HFF-Myc (cell line): ENCODE measurements around the gene MRRF.

Experiments used
- DNase-seq: peaks from one replicate; pipeline ENCODE4 v3.0.0-alpha.2; 2011; ENCODE audit warnings: low read depth; ENCODE audit errors: extremely low read depth
- H3K4me3 ChIP-seq: replicated peaks from 2 replicates; pipeline ENCODE4 v1.5.1; 2011; ENCODE audit warnings: low read depth, mild to moderate bottlenecking, control low read depth, low read length
- TF ChIP-seq, protein P1 (sequence below): IDR thresholded peaks from 2 replicates; pipeline ENCODE4 v1.5.1; 2012; ENCODE audit warnings: mild to moderate bottlenecking, low read depth, low read length, control low read depth; ENCODE audit errors: missing control alignments

Gene MRRF

DNA sequence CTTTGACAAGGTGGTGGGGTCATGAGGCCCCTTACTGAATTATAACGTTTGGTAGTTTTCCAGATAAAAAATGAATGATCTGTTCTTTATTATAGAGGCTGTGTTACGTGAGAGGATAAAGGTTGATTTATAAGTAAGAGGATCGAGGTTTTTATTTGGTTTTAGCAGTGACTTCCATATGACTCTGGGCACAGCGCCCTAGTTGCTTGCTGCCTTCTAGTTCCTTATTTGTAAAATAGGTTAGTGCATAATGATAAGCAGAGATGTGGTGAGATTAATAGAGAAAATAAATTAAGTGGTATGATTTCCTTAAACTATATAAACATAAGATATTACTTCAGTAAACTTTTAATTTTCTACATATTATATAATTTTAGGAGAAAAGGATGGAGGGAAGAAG lies 29.8 kb downstream of the MRRF start:
- no peak for DNase-seq
- H3K4me3 ChIP-seq: no peak overlapping the region
- TF ChIP-seq, protein P1, sequence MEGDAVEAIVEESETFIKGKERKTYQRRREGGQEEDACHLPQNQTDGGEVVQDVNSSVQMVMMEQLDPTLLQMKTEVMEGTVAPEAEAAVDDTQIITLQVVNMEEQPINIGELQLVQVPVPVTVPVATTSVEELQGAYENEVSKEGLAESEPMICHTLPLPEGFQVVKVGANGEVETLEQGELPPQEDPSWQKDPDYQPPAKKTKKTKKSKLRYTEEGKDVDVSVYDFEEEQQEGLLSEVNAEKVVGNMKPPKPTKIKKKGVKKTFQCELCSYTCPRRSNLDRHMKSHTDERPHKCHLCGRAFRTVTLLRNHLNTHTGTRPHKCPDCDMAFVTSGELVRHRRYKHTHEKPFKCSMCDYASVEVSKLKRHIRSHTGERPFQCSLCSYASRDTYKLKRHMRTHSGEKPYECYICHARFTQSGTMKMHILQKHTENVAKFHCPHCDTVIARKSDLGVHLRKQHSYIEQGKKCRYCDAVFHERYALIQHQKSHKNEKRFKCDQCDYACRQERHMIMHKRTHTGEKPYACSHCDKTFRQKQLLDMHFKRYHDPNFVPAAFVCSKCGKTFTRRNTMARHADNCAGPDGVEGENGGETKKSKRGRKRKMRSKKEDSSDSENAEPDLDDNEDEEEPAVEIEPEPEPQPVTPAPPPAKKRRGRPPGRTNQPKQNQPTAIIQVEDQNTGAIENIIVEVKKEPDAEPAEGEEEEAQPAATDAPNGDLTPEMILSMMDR: no peak

GRCh38 chr9:122297512-122297911 lies 32.8 kb downstream of the MRRF start:
- H3K4me3 ChIP-seq: no peak overlapping the region
- TF ChIP-seq, protein P1: no peak
- no peak for DNase-seq

- TF ChIP-seq, protein P1: no peak
- no peak overlapping the region for H3K4me3 ChIP-seq
- no peak for DNase-seq
Observed at GRCh38 chr9:122302237-122303093, 37.8 kb downstream of the MRRF start.

- TF ChIP-seq, protein P1: no peak
- H3K4me3 ChIP-seq: no peak overlapping the region
- no peak for DNase-seq
Observed at GRCh38 chr9:122307061-122307460, 42.4 kb downstream of the MRRF start.

DNA sequence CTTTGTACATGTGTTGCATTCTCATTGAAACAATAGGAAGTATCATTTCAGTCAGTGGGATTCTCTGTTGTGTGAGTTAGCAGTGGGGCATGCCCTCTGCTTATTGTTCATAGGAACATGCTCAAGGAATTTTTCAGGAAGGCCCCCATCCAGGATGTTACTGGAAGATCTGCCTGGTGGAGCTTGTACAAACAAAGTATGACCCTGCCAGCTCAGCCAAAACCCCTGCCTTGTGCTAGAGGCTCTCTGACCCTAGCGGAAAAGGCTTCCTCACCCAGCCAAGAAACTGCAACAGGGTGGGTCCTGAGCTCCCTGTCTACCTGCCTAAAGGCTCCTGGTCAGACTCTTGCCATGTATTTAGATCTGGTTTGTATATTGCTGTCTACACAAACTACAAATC lies 43.2 kb downstream of the MRRF start:
- TF ChIP-seq, protein P1: no peak
- no peak for DNase-seq

GRCh38 chr9:122309861-122310260 lies 45.2 kb downstream of the MRRF start:
- no peak overlapping the region for H3K4me3 ChIP-seq
- TF ChIP-seq, protein P1: no peak
- DNase-seq: no peak

More for the DNA sequence above, 43.2 kb downstream of the MRRF start:
- H3K4me3 ChIP-seq: no peak overlapping the region
